IMR-90 (cell line): ENCODE measurements around the gene RYR2. TPM values are rescaled to one million over a fixed set of nuclear protein-coding genes. Genes with fewer than 3 reads are reported as not detected.

Experiments used
- ATAC-seq: fragments of 200-7000 bp; cut with Tn5 transposase; 2 replicates; pipeline ENCODE4 v1.9.1; 2020; ENCODE audit warnings: low read depth, mild to moderate bottlenecking, moderate library complexity
- BruUV-seq: library from RNA; stranded (reverse); fragments of 400-500 nt; replicated peaks from 2 replicates; lab custom pipeline; 2021; lab: Mats Ljungman, UMichigan
- CTCF ChIA-PET: fragments of 300-600 bp; formaldehyde crosslinking; extraction: SDS; loops from one replicate; lab custom pipeline; 2021; ENCODE audit warnings: antibody characterized with exemption; lab: Yijun Ruan, JAX
- POLR2A ChIA-PET: fragments of 300-600 bp; sonication (Branson Sonifier 250); formaldehyde crosslinking; loops from one replicate; lab custom pipeline; 2022; ENCODE audit warnings: antibody characterized with exemption; ENCODE audit not compliant: unreplicated experiment; lab: Charles Lee
- DNase-seq: peaks from one replicate; pipeline ENCODE4 v3.0.0; 2013
- H2AFZ ChIP-seq: replicated peaks from 2 replicates; pipeline ENCODE3; 2013; ENCODE audit warnings: low read length, mild to moderate bottlenecking; ENCODE audit not compliant: poor library complexity
- H2AK5ac ChIP-seq: 2 replicates; pipeline ENCODE4 v1.6.1; 2013; ENCODE audit warnings: low read depth, low read length, inconsistent platforms
- H2AK9ac ChIP-seq: replicated peaks from 2 replicates; pipeline ENCODE3; 2013; ENCODE audit warnings: mild to moderate bottlenecking, low read depth, low read length, moderate library complexity; ENCODE audit not compliant: poor library complexity
- H2BK120ac ChIP-seq: 2 replicates; pipeline ENCODE4 v1.6.1; 2013; ENCODE audit warnings: low read depth, low read length, inconsistent platforms
- H2BK15ac ChIP-seq: 3 replicates; pipeline ENCODE4 v1.6.1; 2013; ENCODE audit warnings: low read depth, low read length, inconsistent platforms
- H2BK20ac ChIP-seq: 2 replicates; pipeline ENCODE4 v1.6.1; 2013; ENCODE audit warnings: low read depth, mild to moderate bottlenecking, inconsistent platforms, low read length, moderate library complexity
- H2BK5ac ChIP-seq: 2 replicates; pipeline ENCODE4 v1.6.1; 2013; ENCODE audit warnings: mild to moderate bottlenecking, low read depth, low read length, inconsistent platforms; ENCODE audit not compliant: poor library complexity, severe bottlenecking
- H3K14ac ChIP-seq: replicated peaks from 2 replicates; pipeline ENCODE4 v1.6.1; 2013; ENCODE audit warnings: low read depth, low read length, inconsistent platforms
- H3K18ac ChIP-seq: 2 replicates; pipeline ENCODE4 v1.6.1; 2013; ENCODE audit warnings: low read depth, low read length, control low read depth
- H3K23ac ChIP-seq: 2 replicates; pipeline ENCODE4 v1.6.1; 2013; ENCODE audit warnings: low read depth, low read length, inconsistent platforms
- H3K27ac ChIP-seq: 2 replicates; pipeline ENCODE4 v1.5.1; 2013; ENCODE audit warnings: mild to moderate bottlenecking, control low read depth, low read length; ENCODE audit not compliant: insufficient read depth
- H3K27me3 ChIP-seq: 2 replicates; pipeline ENCODE4 v1.6.1; 2013; ENCODE audit warnings: low read length; ENCODE audit not compliant: control insufficient read depth, insufficient read depth
- H3K36me3 ChIP-seq: 2 replicates; pipeline ENCODE4 v1.6.1; 2013; ENCODE audit warnings: low read length, mixed read lengths; ENCODE audit not compliant: control insufficient read depth, insufficient read depth
- H3K4ac ChIP-seq: 2 replicates; pipeline ENCODE4 v1.6.1; 2013; ENCODE audit warnings: low read depth, low read length, inconsistent platforms
- H3K4me1 ChIP-seq: 2 replicates; pipeline ENCODE4 v1.6.1; 2013; ENCODE audit warnings: low read length, mixed read lengths; ENCODE audit not compliant: control insufficient read depth, insufficient read depth
- H3K4me2 ChIP-seq: 2 replicates; pipeline ENCODE4 v1.6.1; 2013; ENCODE audit warnings: low read depth, mild to moderate bottlenecking, control low read depth, low read length, moderate library complexity
- H3K4me3 ChIP-seq: 2 replicates; pipeline ENCODE4 v1.5.1; 2013; ENCODE audit warnings: low read depth, mild to moderate bottlenecking, control low read depth, low read length, moderate library complexity; ENCODE audit not compliant: insufficient read depth
- H3K56ac ChIP-seq: 2 replicates; pipeline ENCODE4 v1.6.1; 2013; ENCODE audit warnings: low read length, inconsistent platforms; ENCODE audit not compliant: insufficient read depth; ENCODE audit errors: extremely low read depth
- H3K79me1 ChIP-seq, 2 experiments: 2 replicates each; pipeline ENCODE4 v1.6.1; 2013; ENCODE audit warnings: low read length in 2 of 2, inconsistent platforms in 1 of 2, low read depth in 1 of 2
- H3K9ac ChIP-seq: 2 replicates; pipeline ENCODE4 v1.6.1; 2013; ENCODE audit warnings: low read depth, low read length, control low read depth
- H3K9me1 ChIP-seq: 2 replicates; pipeline ENCODE4 v1.6.1; 2013; ENCODE audit warnings: low read length, inconsistent platforms; ENCODE audit not compliant: insufficient read depth
- H3K9me3 ChIP-seq: 2 replicates; pipeline ENCODE4 v1.6.1; 2013; ENCODE audit warnings: low read length; ENCODE audit not compliant: control insufficient read depth, insufficient read depth
- H4K20me1 ChIP-seq: 2 replicates; pipeline ENCODE4 v1.6.1; 2013; ENCODE audit warnings: low read length, inconsistent platforms; ENCODE audit not compliant: insufficient read depth
- H4K5ac ChIP-seq: 2 replicates; pipeline ENCODE4 v1.6.1; 2013; ENCODE audit warnings: mild to moderate bottlenecking, low read depth, low read length, control low read depth
- H4K8ac ChIP-seq, 2 experiments: 2 replicates each; pipeline ENCODE4 v1.6.1; 2013; ENCODE audit warnings: low read depth in 2 of 2, low read length in 2 of 2, control low read depth in 1 of 2, inconsistent platforms in 1 of 2
- H4K91ac ChIP-seq: 2 replicates; pipeline ENCODE4 v1.6.1; 2013; ENCODE audit warnings: low read depth, low read length, inconsistent platforms; ENCODE audit not compliant: insufficient read depth
- BHLHE40 ChIP-seq: fragments of 150-350 bp; IDR thresholded peaks from 2 replicates; pipeline ENCODE4 v1.6.1; 2016; ENCODE audit warnings: mild to moderate bottlenecking, low read depth, low read length
- CEBPB ChIP-seq: IDR thresholded peaks from 2 replicates; pipeline ENCODE4 v1.6.1; 2012; ENCODE audit warnings: low read depth, low read length, improper control_type of control experiment
- CHD1 ChIP-seq: IDR thresholded peaks from 2 replicates; pipeline ENCODE4 v1.6.1; 2012; ENCODE audit warnings: low read depth, low read length, improper control_type of control experiment
- CTCF ChIP-seq: conservative IDR thresholded peaks from 2 replicates; pipeline ENCODE4 v1.5.1; 2012; ENCODE audit warnings: mild to moderate bottlenecking, low read depth, low read length, improper control_type of control experiment
- FOS ChIP-seq: fragments of 150-350 bp; IDR thresholded peaks from 2 replicates; pipeline ENCODE4 v1.6.1; 2016; ENCODE audit warnings: low read depth, low read length
- MAFK ChIP-seq: IDR thresholded peaks from 2 replicates; pipeline ENCODE4 v1.6.1; 2012; ENCODE audit warnings: low read depth, low read length, improper control_type of control experiment
- MAZ ChIP-seq: IDR thresholded peaks from 2 replicates; pipeline ENCODE4 v1.6.1; 2012; ENCODE audit warnings: low read depth, mild to moderate bottlenecking, low read length, improper control_type of control experiment, moderate library complexity, borderline replicate concordance
- MXI1 ChIP-seq: IDR thresholded peaks from 2 replicates; pipeline ENCODE4 v1.6.1; 2012; ENCODE audit warnings: low read depth, mild to moderate bottlenecking, low read length, moderate library complexity, borderline replicate concordance
- NFE2L2 ChIP-seq: fragments of 150-350 bp; IDR thresholded peaks from 2 replicates; pipeline ENCODE4 v1.6.1; 2016; ENCODE audit warnings: low read depth, mild to moderate bottlenecking, low read length
- POLR2A ChIP-seq: IDR thresholded peaks from 2 replicates; pipeline ENCODE4 v1.6.1; 2012; ENCODE audit warnings: mild to moderate bottlenecking, low read depth, low read length
- RAD21 ChIP-seq: IDR thresholded peaks from 2 replicates; pipeline ENCODE4 v1.6.1; 2012; ENCODE audit warnings: low read length, improper control_type of control experiment
- SMC3 ChIP-seq: fragments of 150-350 bp; IDR thresholded peaks from 2 replicates; pipeline ENCODE4 v1.6.1; 2016; ENCODE audit warnings: low read depth, mild to moderate bottlenecking, antibody characterized with exemption, low read length, moderate library complexity
- USF2 ChIP-seq: fragments of 150-350 bp; IDR thresholded peaks from 2 replicates; pipeline ENCODE4 v1.6.1; 2017; ENCODE audit warnings: mild to moderate bottlenecking, antibody characterized with exemption, low read length, low read depth
- WGBS, 2 experiments: methylation state at CpG; one replicate each; pipeline versions ENCODE4 v1.1.5 to v1.1.7; 2013; ENCODE audit warnings: missing lambda C conversion rate in 2 of 2; ENCODE audit not compliant: insufficient read length in 1 of 2; ENCODE audit errors: extremely low coverage in 2 of 2; 5-methylcytosine and 5-hydroxymethylcytosine counted together
- dilution Hi-C: fragments of 300-500 bp; cut with HindIII; formaldehyde crosslinking; loops from one replicate; pipeline ENCODE4 v1.14.3; 2018; ENCODE audit warnings: low sequenced_read_pairs; ENCODE audit not compliant: unreplicated experiment
- in situ Hi-C: fragments of 300-500 bp; cut with MboI; formaldehyde crosslinking; loops from 3 replicates; pipeline ENCODE4 v1.14.3; 2019; ENCODE audit warnings: low sequenced_read_pairs, inconsistent platforms, mixed read lengths
- intact Hi-C: fragments of 100-400 bp; cut with micrococcal nuclease; formaldehyde crosslinking; loops from 2 replicates; pipeline ENCODE4 v1.10.0; 2022
- polyA plus RNA-seq, 3 experiments: library from polyadenylated mRNA; depleted of rRNA; stranded (reverse); fragments of >200 nt; gene quantifications; 2 replicates each; pipeline ENCODE4 v1.2.3, GENCODE V29; 2012; ENCODE audit warnings: low replicate concordance in 1 of 3
- total RNA-seq: library from RNA; depleted of rRNA; stranded (reverse); fragments of >200 nt; gene quantifications from 2 replicates; pipeline ENCODE4 v1.2.3, GENCODE V29; 2012
- TF ChIP-seq, protein P1 (sequence below): fragments of 150-350 bp; IDR thresholded peaks from 2 replicates; pipeline ENCODE4 v1.6.1; 2016; ENCODE audit warnings: low read depth, mild to moderate bottlenecking, low read length, moderate library complexity, borderline replicate concordance

Gene RYR2
- total and polyA plus RNA-seq, 2 of the 4 experiments (the other 2 are of a cell fraction): not detected

DNA sequence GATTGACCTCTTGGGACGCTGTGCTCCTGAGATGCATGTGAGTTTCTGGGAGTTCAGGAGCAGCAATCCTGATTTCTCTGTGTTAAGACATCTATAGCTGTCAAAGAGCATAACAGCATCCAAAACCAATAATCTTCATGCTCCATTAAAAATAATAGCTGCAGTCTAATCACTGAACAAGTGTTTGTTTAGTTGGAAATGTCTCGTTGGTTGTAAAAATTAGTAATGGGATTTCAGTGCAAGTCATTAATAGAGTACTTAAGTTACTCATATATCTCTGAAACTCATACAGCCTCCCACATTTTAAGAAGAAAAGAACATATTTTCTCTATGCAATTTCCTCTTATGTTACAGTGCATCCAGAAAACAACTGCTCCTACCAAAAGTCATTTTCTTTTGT, 599.0 kb downstream of the RYR2 start:
- CTCF ChIA-PET: no interaction called here
- H2BK5ac ChIP-seq: no peak overlapping the region
- TF ChIP-seq USF2 (no peak), BHLHE40 (no peak), MAZ (no peak), CTCF (no peak), CHD1 (no peak), MAFK (no peak), NFE2L2 (no peak), CEBPB (no peak), FOS (no peak), MXI1 (no peak), SMC3 (no peak), POLR2A (no peak), RAD21 (no peak)
- TF ChIP-seq, protein P1, sequence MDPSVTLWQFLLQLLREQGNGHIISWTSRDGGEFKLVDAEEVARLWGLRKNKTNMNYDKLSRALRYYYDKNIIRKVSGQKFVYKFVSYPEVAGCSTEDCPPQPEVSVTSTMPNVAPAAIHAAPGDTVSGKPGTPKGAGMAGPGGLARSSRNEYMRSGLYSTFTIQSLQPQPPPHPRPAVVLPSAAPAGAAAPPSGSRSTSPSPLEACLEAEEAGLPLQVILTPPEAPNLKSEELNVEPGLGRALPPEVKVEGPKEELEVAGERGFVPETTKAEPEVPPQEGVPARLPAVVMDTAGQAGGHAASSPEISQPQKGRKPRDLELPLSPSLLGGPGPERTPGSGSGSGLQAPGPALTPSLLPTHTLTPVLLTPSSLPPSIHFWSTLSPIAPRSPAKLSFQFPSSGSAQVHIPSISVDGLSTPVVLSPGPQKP: no peak
- no peak overlapping the region for H2BK120ac ChIP-seq
- no peak overlapping the region for H3K18ac ChIP-seq
- POLR2A ChIA-PET: no interaction called here
- no peaks in the 10 kb centered on the region for H3K27me3 ChIP-seq
- no peaks in the 10 kb centered on the region for H3K79me1 ChIP-seq
- ATAC-seq (no peak), DNase-seq (no peak)
- no peaks in the 10 kb centered on the region for H3K4me1 ChIP-seq
- H4K20me1 ChIP-seq: no peaks in the 10 kb centered on the region
- intact Hi-C loops (no loop called here), in situ Hi-C loops (no loop called here), dilution Hi-C loops (no loop called here)
- H3K36me3 ChIP-seq: no peaks in the 10 kb centered on the region
- H3K14ac ChIP-seq: no peak overlapping the region
- no peak overlapping the region for H2BK20ac ChIP-seq
- H3K4me2 ChIP-seq: no peak overlapping the region
- no peak overlapping the region for H2AK9ac ChIP-seq
- peaks cover 8% of the 10 kb centered on the region for H3K9me3 ChIP-seq
- H3K56ac ChIP-seq: no peak overlapping the region
- H3K4me3 ChIP-seq: no peak overlapping the region
- no peak overlapping the region for H4K5ac ChIP-seq
- H4K8ac ChIP-seq: no peak overlapping the region
- no CpG with 5 or more reads among the region's 2 CpGs for WGBS, 2 experiments
- H3K27ac ChIP-seq: no peak overlapping the region
- H3K23ac ChIP-seq: no peak overlapping the region
- no peak overlapping the region for H2AK5ac ChIP-seq
- no TSS peak for BruUV-seq
- no peak overlapping the region for H2AFZ ChIP-seq
- H4K91ac ChIP-seq: no peak overlapping the region
- H3K4ac ChIP-seq: no peak overlapping the region
- H2BK15ac ChIP-seq: no peak overlapping the region
- no peak overlapping the region for H3K9ac ChIP-seq
- no peaks in the 10 kb centered on the region for H3K9me1 ChIP-seq
